ENCODE data around the gene TNFRSF1B. TPM values are rescaled to one million over a fixed set of nuclear protein-coding genes. Genes with fewer than 3 reads are reported as not detected.

The TNFRSF1B gene
- total RNA-seq, 1 experiment from 2014 or later, result 3.5 TPM

- intact Hi-C loops (cut with micrococcal nuclease; ENCODE audit: unreplicated experiment), result no loop called here
Observed at GRCh38 chr1:12200208-12200607, 33.4 kb downstream of the TNFRSF1B start.

DNA sequence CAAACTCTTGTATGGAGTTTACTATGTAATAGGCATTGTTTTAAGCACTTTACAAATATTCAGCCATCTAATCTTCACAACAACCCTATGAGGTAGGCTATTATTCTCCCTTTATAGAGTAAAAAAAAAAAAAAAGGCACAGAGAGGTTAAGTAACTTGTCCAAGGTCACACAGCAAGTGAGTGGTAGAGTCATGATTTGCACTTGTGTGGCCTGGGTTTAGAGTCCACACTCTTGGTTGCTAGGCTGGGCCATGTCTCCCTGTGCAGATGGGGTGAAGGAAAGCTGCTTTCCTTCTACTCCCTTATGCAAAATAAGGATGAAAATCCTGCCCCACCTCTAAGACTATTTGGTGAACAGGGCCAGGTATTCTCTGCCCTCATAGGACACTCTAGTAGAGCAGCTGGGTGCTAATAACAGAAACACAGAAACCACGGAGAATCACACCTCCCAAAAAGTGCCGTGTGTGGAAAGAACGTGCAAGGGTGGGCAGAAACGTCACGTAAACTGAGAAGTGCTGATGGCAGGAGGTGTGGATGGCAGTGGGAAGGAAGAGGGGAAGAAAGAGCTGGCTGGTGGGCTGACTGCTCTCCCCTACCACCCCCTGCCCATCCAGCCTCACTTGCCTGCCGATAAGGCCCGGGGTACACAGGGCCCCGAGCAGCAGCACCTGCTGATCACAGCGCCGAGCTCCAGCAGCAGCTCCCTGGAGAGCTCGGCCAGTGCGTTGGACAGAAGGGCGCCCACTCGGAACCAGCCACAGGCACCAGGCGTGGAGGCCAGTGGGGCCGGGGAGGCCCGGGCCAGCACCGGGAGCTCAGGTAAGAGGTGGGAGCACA is 34.8 kb downstream of the TNFRSF1B start:
- Histone ChIP-seq H3K4me1 (no peaks in the 10 kb centered on the region), H3K4me3 (ENCODE audit: low read depth, low read length) (no peak overlapping the region), H3K36me3 (ENCODE audit: control insufficient read depth, insufficient read depth, low read length) (no peaks in the 10 kb centered on the region), H3K9me3 (no peaks in the 10 kb centered on the region), H3K27me3 (replicated peaks; ENCODE audit: control insufficient read depth, insufficient read depth, low read length) (no peaks in the 10 kb centered on the region)
- intact Hi-C loops (cut with micrococcal nuclease; ENCODE audit: unreplicated experiment), result no loop called here
- H3K4me1 Mint-ChIP-seq (ENCODE audit: low read depth, unreplicated experiment), result no peaks in the 10 kb centered on the region
- no TSS peak for BruUV-seq (replicated peaks)
- no peak for DNase-seq
- no peak overlapping the region for H3K4me3 Mint-ChIP-seq (ENCODE audit: unreplicated experiment)
- H3K27me3 Mint-ChIP-seq (ENCODE audit: insufficient read depth, unreplicated experiment), result no peaks in the 10 kb centered on the region
- no peak overlapping the region for H3K27ac Mint-ChIP-seq (ENCODE audit: unreplicated experiment)
- TF ChIP-seq, protein P1, sequence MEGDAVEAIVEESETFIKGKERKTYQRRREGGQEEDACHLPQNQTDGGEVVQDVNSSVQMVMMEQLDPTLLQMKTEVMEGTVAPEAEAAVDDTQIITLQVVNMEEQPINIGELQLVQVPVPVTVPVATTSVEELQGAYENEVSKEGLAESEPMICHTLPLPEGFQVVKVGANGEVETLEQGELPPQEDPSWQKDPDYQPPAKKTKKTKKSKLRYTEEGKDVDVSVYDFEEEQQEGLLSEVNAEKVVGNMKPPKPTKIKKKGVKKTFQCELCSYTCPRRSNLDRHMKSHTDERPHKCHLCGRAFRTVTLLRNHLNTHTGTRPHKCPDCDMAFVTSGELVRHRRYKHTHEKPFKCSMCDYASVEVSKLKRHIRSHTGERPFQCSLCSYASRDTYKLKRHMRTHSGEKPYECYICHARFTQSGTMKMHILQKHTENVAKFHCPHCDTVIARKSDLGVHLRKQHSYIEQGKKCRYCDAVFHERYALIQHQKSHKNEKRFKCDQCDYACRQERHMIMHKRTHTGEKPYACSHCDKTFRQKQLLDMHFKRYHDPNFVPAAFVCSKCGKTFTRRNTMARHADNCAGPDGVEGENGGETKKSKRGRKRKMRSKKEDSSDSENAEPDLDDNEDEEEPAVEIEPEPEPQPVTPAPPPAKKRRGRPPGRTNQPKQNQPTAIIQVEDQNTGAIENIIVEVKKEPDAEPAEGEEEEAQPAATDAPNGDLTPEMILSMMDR (IDR thresholded peaks at IDR 0.05; ENCODE audit: insufficient read depth in 1 of 2, low read depth in 1 of 2, low read length in 1 of 2, severe bottlenecking in 1 of 2, unreplicated experiment in 1 of 2), result no peak
- ChIA-PET CTCF (interaction anchor here (0.7 to 1.0 kb wide), 2 partner anchors 77 kb away, joined by 3 to 8 read pairs; no protein-coding TSS in a partner anchor), POLR2A (no interaction called here)
- H3K36me3 Mint-ChIP-seq (ENCODE audit: insufficient read depth, unreplicated experiment), result no peaks in the 10 kb centered on the region
- no peaks in the 10 kb centered on the region for H3K9me3 Mint-ChIP-seq (ENCODE audit: unreplicated experiment)

More at GRCh38 chr1:12200208-12200607, 33.4 kb downstream of the TNFRSF1B start:
- Mint-ChIP-seq H3K36me3 (ENCODE audit: insufficient read depth, unreplicated experiment) (no peaks in the 10 kb centered on the region), H3K9me3 (ENCODE audit: unreplicated experiment) (no peaks in the 10 kb centered on the region), H3K27ac (ENCODE audit: unreplicated experiment) (no peak overlapping the region), H3K27me3 (ENCODE audit: insufficient read depth, unreplicated experiment) (no peaks in the 10 kb centered on the region), H3K4me3 (ENCODE audit: unreplicated experiment) (no peak overlapping the region), H3K4me1 (ENCODE audit: low read depth, unreplicated experiment) (no peaks in the 10 kb centered on the region)
- TF ChIP-seq, protein P1 (IDR thresholded peaks at IDR 0.05; ENCODE audit: insufficient read depth in 1 of 2, low read depth in 1 of 2, low read length in 1 of 2, severe bottlenecking in 1 of 2, unreplicated experiment in 1 of 2), result no peak
- BruUV-seq (replicated peaks), result no TSS peak
- no peak overlapping the region for H3K4me3 ChIP-seq (ENCODE audit: low read depth, low read length)
- H3K9me3 ChIP-seq, result no peaks in the 10 kb centered on the region
- DNase-seq, result no peak
- ChIA-PET POLR2A (no interaction called here), CTCF (interaction anchor here (0.6 to 3.0 kb wide), 3 partner anchors 18 to 75 kb away, joined by 4 to 13 read pairs (median 6); no protein-coding TSS in a partner anchor)
- no peaks in the 10 kb centered on the region for H3K36me3 ChIP-seq (ENCODE audit: control insufficient read depth, insufficient read depth, low read length)
- H3K27me3 ChIP-seq (replicated peaks; ENCODE audit: control insufficient read depth, insufficient read depth, low read length), result no peaks in the 10 kb centered on the region
- no peaks in the 10 kb centered on the region for H3K4me1 ChIP-seq

- CTCF ChIA-PET, result interaction anchor here (1.0 kb wide), 1 partner anchor 77 kb away, joined by 3 read pairs; no protein-coding TSS in a partner anchor
- TF ChIP-seq, protein P1 (IDR thresholded peaks at IDR 0.05; ENCODE audit: insufficient read depth in 1 of 2, low read depth in 1 of 2, low read length in 1 of 2, severe bottlenecking in 1 of 2, unreplicated experiment in 1 of 2), result no peak
- no TSS peak for BruUV-seq (replicated peaks)
Observed at GRCh38 chr1:12202190-12202497, 35.4 kb downstream of the TNFRSF1B start.

More at GRCh38 chr1:12202190-12202497, 35.4 kb downstream of the TNFRSF1B start:
- H3K9me3 ChIP-seq, result no peaks in the 10 kb centered on the region
- no peaks in the 10 kb centered on the region for H3K9me3 Mint-ChIP-seq (ENCODE audit: unreplicated experiment)
- no peak overlapping the region for H3K27ac Mint-ChIP-seq (ENCODE audit: unreplicated experiment)
- intact Hi-C loops (cut with micrococcal nuclease; ENCODE audit: unreplicated experiment), result no loop called here
- POLR2A ChIA-PET, result no interaction called here
- H3K36me3 Mint-ChIP-seq (ENCODE audit: insufficient read depth, unreplicated experiment), result no peaks in the 10 kb centered on the region
- no peaks in the 10 kb centered on the region for H3K4me1 Mint-ChIP-seq (ENCODE audit: low read depth, unreplicated experiment)
- no peak overlapping the region for H3K4me3 ChIP-seq (ENCODE audit: low read depth, low read length)
- no peaks in the 10 kb centered on the region for H3K27me3 Mint-ChIP-seq (ENCODE audit: insufficient read depth, unreplicated experiment)
- no peak overlapping the region for H3K4me3 Mint-ChIP-seq (ENCODE audit: unreplicated experiment)
- no peaks in the 10 kb centered on the region for H3K36me3 ChIP-seq (ENCODE audit: control insufficient read depth, insufficient read depth, low read length)
- DNase-seq, result no peak
- no peaks in the 10 kb centered on the region for H3K4me1 ChIP-seq
- no peaks in the 10 kb centered on the region for H3K27me3 ChIP-seq (replicated peaks; ENCODE audit: control insufficient read depth, insufficient read depth, low read length)

Data from Caco-2 (cell line).